Stomach smooth muscle (tissue), 2 donors: Measurements from ENCODE around the gene PRAMEF9.
"Not testable (repeated sequence)": the region's sequence is repeated elsewhere in the genome, so short reads cannot be mapped to it uniquely, and the experiment has no call there.

Experiments used
- H3K27ac ChIP-seq: one replicate; pipeline ENCODE4 v1.7.0; 2013; ENCODE audit warnings: mild to moderate bottlenecking, low read length, inconsistent platforms
- H3K27me3 ChIP-seq, 2 donors: one replicate each; pipeline ENCODE4 v1.7.0; 2013; ENCODE audit warnings: low read length in 2 of 2; ENCODE audit not compliant: insufficient read depth in 2 of 2, control insufficient read depth in 1 of 2
- H3K36me3 ChIP-seq, 2 donors: one replicate each; pipeline ENCODE4 v1.7.0; 2013; ENCODE audit warnings: low read length in 2 of 2; ENCODE audit not compliant: control insufficient read depth in 2 of 2, insufficient read depth in 2 of 2
- H3K4me1 ChIP-seq: one replicate; pipeline ENCODE4 v1.7.0; 2013; ENCODE audit warnings: low read length; ENCODE audit not compliant: control insufficient read depth, insufficient read depth
- H3K4me3 ChIP-seq, 2 donors: one replicate each; pipeline ENCODE4 v1.7.0; 2013; ENCODE audit warnings: low read length in 2 of 2
- H3K9ac ChIP-seq, 2 donors: one replicate each; pipeline ENCODE4 v1.7.0; 2013; ENCODE audit warnings: low read length in 2 of 2, mild to moderate bottlenecking in 1 of 2
- H3K9me3 ChIP-seq, 2 donors: one replicate each; pipeline ENCODE4 v1.7.0; 2013; ENCODE audit warnings: low read length in 2 of 2; ENCODE audit not compliant: control insufficient read depth in 2 of 2
- donor health status: healthy.
- donor health status: Pancreatic carcinoma.

PRAMEF9 gene

DNA sequence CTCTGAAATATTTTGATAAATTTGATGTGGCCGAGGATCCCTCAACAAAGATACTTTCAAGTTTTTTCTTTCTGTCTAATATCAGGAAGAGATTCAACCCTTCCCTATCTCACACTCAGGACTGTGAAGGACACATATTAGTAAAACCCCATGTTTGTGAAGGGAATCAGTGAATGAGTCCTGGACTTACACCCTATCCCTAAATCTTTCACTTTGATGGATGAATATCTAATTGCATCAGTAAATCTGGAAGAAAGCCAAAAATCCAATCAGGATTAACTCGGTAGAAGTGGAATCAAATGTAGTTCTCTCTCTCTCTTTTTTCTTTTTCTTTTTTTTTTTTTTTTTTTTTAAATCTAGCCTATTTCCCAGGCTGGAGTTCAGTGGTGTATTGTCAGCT lies at the start of gene PRAMEF9:
Gene PRAMEF9 (plus strand): TSS at position 301 of the 400 bp plus-strand sequence. CDS start 3,433 bp downstream, outside the sequence.
- H3K27ac ChIP-seq, H3K9me3 ChIP-seq, H3K4me1 ChIP-seq, H3K36me3 ChIP-seq, H3K9ac ChIP-seq, H3K4me3 ChIP-seq, H3K27me3 ChIP-seq: not testable (repeated sequence)

DNA sequence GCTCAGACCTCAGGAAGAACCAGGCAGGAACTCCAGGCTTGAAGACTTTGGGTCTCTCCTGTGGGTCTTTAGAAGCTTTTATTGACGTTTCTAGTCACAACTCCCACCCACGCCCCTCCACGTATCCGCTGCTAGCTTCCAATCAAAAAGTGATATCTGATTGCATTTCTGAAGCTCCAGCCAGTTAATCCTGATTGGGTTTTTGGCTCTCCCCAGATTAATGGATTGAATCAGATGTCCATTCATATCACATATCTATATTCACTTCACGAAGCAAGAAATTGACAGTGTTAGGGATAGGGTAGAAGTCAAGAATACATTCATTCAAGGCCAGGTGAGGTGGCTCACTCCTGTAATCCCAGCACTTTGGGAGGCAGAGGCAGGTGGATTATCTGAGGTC lies 15.7 kb upstream of the PRAMEF9 start, which contains the start of gene PRAMEF26:
Gene PRAMEF26 (minus strand): TSS at position 101 of the 400 bp plus-strand sequence. CDS start 2,914 bp downstream, outside the sequence.
- H3K27me3 ChIP-seq, H3K36me3 ChIP-seq, H3K27ac ChIP-seq, H3K4me3 ChIP-seq, H3K9ac ChIP-seq, H3K9me3 ChIP-seq, H3K4me1 ChIP-seq: not testable (repeated sequence)

DNA sequence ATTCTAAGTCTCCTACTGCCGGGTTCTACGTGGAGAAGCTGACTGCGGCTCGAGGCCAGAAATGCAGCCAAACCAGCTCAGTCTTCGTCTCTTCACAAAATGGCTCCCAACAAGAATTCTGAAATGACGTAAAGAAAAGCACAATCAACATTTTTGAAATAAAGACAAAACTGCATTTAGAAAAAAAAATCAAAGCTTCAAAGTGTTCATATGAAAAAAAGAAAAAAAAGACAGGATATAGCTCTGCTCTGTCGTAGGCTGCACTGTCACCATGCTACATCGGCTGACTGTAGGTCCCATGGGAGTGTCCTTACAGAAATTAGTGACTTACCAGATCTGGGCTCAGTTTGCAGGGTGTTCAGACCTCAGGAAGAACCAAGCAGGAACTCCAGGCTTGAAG lies 6.1 kb upstream of the PRAMEF9 start, which contains the start of gene HNRNPCL4:
Gene HNRNPCL4 (minus strand): TSS at position 101 of the 400 bp plus-strand sequence. CDS start 164 bp downstream, outside the sequence.
- H3K27ac ChIP-seq, H3K4me1 ChIP-seq, H3K4me3 ChIP-seq, H3K36me3 ChIP-seq, H3K9me3 ChIP-seq, H3K27me3 ChIP-seq, H3K9ac ChIP-seq: not testable (repeated sequence)

DNA sequence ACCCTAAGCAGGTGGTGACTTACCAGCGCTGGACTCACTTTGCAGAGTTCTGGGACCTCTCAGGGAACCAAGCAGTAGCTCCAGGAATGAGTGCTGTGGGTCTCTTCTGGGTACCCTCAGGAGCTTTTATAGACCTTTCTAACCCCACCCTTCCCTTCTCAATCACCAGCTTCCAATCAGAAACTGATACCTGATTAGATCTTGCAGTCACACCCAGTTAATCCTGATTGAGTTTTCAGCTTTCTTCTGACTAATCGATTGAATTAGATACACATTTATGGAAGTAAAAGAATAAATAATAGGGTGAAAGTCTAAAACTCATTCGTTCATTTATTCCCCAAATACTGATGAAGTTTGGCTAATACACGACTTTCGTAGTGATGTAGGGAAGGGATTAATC lies 29.7 kb downstream of the PRAMEF9 start, which contains the start of gene PRAMEF13:
Gene PRAMEF13 (minus strand): TSS at position 101 of the 400 bp plus-strand sequence. CDS start 1,820 bp downstream, outside the sequence.
- H3K4me3 ChIP-seq = not testable (repeated sequence)

DNA sequence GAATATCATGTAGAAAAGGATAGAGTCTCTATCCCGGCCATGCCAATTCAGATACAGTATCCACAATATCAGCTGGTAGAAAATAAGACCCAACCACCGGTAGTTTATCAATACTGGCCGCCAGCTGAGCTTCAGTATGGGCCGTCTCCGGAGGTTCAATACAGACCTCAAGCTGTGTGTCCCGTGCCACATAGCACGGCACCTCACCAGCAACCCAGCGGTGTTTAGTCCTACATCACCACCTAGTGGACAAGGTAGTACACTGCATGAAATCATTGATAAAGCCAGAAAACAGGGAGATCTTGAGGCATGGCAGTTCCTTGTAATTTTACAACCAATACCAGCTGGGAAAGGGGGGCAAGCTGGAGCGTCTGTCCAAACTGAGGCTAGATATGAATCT lies 37.1 kb downstream of the PRAMEF9 start:
- not testable (repeated sequence) for H3K4me3 ChIP-seq, H3K27me3 ChIP-seq, H3K4me1 ChIP-seq, H3K27ac ChIP-seq, H3K36me3 ChIP-seq, H3K9me3 ChIP-seq, H3K9ac ChIP-seq

More for the DNA sequence above, 29.7 kb downstream of the PRAMEF9 start, which contains the start of gene PRAMEF13:
- H3K27ac ChIP-seq, H3K9ac ChIP-seq, H3K9me3 ChIP-seq, H3K4me1 ChIP-seq, H3K27me3 ChIP-seq, H3K36me3 ChIP-seq: not testable (repeated sequence)

DNA sequence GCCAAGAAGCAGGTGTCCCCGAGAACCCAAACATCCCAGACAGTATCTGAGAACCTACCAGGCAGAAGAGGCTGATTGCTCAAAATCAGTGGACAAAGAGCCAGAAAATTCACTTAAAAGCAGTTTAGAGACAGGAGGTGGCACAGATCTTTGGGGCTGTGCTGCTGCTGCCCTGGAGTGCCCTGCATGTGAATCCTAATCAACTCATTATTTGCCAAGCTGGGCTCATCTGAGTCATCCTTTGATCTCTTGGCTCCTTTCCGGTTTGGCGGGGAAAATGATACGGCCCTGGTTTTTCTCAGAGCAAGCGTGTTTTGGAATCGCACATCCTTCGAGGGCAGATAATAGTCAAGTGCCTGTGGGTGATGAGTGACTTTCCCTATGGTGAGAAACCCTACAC lies 45.0 kb downstream of the PRAMEF9 start:
- H3K4me1 ChIP-seq, H3K27ac ChIP-seq: not testable (repeated sequence)

DNA sequence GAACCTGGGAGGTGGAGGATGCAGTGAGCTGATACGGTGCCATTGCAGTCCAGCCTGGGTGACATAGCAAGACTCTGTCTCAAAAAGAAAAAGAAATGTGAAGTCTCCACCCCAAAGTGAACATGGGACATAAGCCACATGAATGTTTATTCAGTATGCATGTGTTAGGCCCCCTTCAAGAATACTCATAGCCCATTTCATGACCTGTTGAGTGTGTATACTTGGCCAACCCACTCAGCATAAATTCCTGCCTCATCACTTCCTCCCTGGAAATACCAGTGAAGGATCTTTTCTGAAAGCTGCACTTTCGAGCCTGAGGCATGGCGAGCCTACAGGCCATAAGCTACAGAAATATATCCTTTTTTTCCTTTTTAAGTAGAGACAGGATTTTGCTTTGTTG lies 47.6 kb downstream of the PRAMEF9 start:
- H3K27ac ChIP-seq, H3K4me1 ChIP-seq, H3K4me3 ChIP-seq, H3K36me3 ChIP-seq, H3K27me3 ChIP-seq, H3K9ac ChIP-seq, H3K9me3 ChIP-seq: not testable (repeated sequence)

More for the DNA sequence above, 45.0 kb downstream of the PRAMEF9 start:
- H3K9ac ChIP-seq, H3K36me3 ChIP-seq, H3K4me3 ChIP-seq, H3K9me3 ChIP-seq, H3K27me3 ChIP-seq: not testable (repeated sequence)

DNA sequence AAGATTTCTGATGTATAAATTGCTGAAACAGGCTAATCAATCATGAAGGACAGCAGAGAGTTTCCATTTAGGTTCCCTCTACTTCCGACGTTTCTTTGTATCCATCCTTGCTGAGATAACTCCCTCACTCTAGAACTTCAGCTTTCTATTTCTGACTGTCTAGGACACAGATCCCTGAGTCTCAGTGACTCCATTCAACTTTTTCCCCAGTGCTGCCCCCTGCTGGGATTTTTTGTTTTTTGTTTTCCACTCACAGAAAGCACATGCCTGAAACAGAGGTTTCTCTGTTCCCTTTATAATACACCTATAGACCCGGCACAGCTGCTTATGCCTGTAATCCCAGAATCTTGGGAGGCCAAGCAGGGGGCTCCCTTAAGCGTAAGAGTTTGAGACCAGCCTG lies 51.1 kb downstream of the PRAMEF9 start:
- H3K4me1 ChIP-seq, H3K27me3 ChIP-seq, H3K36me3 ChIP-seq, H3K4me3 ChIP-seq, H3K9me3 ChIP-seq, H3K27ac ChIP-seq, H3K9ac ChIP-seq: not testable (repeated sequence)

DNA sequence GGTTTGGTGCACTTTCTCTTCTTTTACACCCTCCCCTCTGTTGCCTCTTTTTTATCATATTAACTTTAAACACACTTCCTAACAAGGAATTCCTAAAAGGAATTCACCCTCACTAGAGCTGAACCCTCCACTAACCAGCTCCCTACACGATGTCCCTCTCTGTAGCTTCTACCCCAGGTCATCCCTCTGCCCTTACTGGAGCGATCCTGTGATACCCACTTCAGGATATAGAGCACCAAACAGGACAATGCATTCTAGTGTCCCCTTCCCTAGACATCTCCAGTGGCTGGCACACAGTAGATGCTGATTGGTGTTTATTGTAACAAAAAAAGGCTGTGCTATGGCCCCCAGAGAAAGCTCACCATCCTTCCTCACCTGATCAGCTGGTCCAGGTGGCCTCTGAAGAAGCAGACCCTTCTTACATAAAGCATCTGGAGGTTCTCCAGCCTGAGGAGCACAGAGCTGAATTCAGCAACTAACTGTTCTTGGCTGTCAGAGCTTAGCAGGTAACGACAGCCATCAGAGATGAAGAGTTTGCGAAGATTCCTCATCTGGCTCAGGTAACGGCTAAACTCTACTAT lies 52.9 kb downstream of the PRAMEF9 start:
- Histone ChIP-seq H3K9me3 (no peaks in the 10 kb centered on the region), H3K9ac (no peak overlapping the region), H3K36me3 (no peaks in the 10 kb centered on the region), H3K27me3 (peaks cover 0 to 7% of the 10 kb centered on the region in 2 donors), H3K4me1 (no peaks in the 10 kb centered on the region), H3K27ac (no peak overlapping the region), H3K4me3 (no peak overlapping the region)

DNA sequence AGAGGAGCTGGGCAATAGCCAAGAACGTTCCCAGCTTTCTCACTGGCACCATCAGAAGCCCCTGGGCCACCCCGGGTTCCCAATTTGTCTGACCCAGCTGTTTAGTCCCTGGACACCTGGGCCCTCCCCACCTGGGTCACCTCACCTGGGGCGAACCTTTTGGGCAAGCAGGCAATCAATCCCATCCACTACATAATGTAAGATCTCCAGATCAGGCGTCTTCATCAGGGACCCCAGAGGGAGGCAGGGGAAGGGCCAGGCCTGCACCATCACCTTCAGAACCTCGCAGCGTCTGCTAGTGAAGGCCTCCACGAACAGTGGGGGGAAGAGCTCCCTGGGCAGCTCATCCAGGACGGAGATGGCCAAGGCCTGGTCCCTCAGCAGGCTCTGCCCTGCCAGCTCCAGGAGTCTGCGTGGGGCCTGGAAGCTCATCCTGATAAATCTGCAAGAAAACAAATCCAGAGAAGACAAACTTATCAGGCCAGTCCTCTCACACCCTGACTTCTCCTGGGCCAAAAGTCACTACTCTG lies 54.1 kb downstream of the PRAMEF9 start, which contains the start of gene PRAMEF18:
Gene PRAMEF18 (minus strand): TSS at position 480 of the 530 bp plus-strand sequence. CDS start 48 bp downstream, at position 432.
- H3K4me3 ChIP-seq, H3K27me3 ChIP-seq, H3K4me1 ChIP-seq, H3K27ac ChIP-seq, H3K9ac ChIP-seq, H3K36me3 ChIP-seq, H3K9me3 ChIP-seq: not testable (repeated sequence)
